ENCODE results near the gene KRTAP10-4. TPM values are rescaled to one million over a fixed set of nuclear protein-coding genes. Genes with fewer than 3 reads are reported as not detected.

The KRTAP10-4 gene
- total and polyA plus RNA-seq, 2 experiments from 2014 or later = not detected

DNA sequence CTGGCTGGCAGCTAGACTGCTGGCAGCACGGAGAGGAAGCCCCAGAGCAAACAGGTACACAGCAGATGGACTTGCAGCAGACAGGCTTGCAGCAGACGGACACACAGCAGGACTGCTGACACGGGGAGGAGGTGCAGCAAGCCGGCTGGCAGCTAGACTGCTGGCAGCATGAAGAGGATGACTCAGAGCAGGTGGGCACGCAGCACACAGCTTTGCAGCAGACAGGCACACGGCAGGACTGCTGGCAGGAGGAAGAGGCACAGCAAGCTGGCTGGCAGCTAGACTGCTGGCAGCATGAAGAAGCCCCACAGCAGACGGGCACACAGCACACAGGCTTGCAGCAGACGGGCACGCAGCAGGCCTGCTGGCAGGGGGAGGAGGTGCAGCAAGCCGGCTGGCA is 22.7 kb upstream of the KRTAP10-4 start:
- no peaks in the 10 kb centered on the region for H3K79me2 ChIP-seq (ENCODE audit: insufficient read depth)
- no peak overlapping the region for H3K27ac ChIP-seq
- H3K4me3 ChIP-seq = no peak overlapping the region
- H3K27me3 ChIP-seq (replicated peaks; ENCODE audit: insufficient read depth) = peaks cover 38% of the 10 kb centered on the region
- H3K9ac ChIP-seq = no peak overlapping the region
- no peaks in the 10 kb centered on the region for H3K36me3 ChIP-seq (ENCODE audit: low read depth)
- no peaks in the 10 kb centered on the region for H3K9me3 ChIP-seq (ENCODE audit: low read depth)
- H3K4me1 ChIP-seq (ENCODE audit: insufficient read depth) = no peaks in the 10 kb centered on the region
- no peak overlapping the region for H3K4me2 ChIP-seq (ENCODE audit: unreplicated experiment)
- no peak overlapping the region for H2AFZ ChIP-seq
- in situ Hi-C loops (cut with MboI) = no loop called here
- DNase-seq = peak; percentile 18
- H4K20me1 ChIP-seq (ENCODE audit: insufficient read depth) = no peaks in the 10 kb centered on the region
- WGBS, 2 experiments (ENCODE audit: low coverage in 1 of 2, low lambda C conversion rate in 2 of 2, missing lambda C conversion rate in 2 of 2) = 5 to 9% methylated on average over 10 of the region's 10 CpGs
- no peaks in the 10 kb centered on the region for H3K9me2 ChIP-seq (ENCODE audit: insufficient read depth)
- H3F3A ChIP-seq (ENCODE audit: insufficient read depth) = no peaks in the 10 kb centered on the region
- TF ChIP-seq EZH2phosphoT487 (IDR thresholded peaks at IDR 0.05; ENCODE audit: insufficient read depth, low read depth) = no peak
- TF ChIP-seq EZH2 (IDR thresholded peaks at IDR 0.05; ENCODE audit: insufficient read depth, poor library complexity, severe bottlenecking) = no peak

- H3K79me2 ChIP-seq (ENCODE audit: insufficient read depth) = no peaks in the 10 kb centered on the region
- TF ChIP-seq EZH2phosphoT487 (IDR thresholded peaks at IDR 0.05; ENCODE audit: insufficient read depth, low read depth) (no peak), EZH2 (IDR thresholded peaks at IDR 0.05; ENCODE audit: insufficient read depth, poor library complexity, severe bottlenecking) (no peak)
- 22 to 25% methylated on average over 15 to 17 of the region's 17 CpGs for WGBS, 2 experiments (ENCODE audit: low coverage in 1 of 2, low lambda C conversion rate in 2 of 2, missing lambda C conversion rate in 2 of 2)
- no peaks in the 10 kb centered on the region for H3F3A ChIP-seq (ENCODE audit: insufficient read depth)
- H3K4me1 ChIP-seq (ENCODE audit: insufficient read depth) = no peaks in the 10 kb centered on the region
- no peaks in the 10 kb centered on the region for H3K9me2 ChIP-seq (ENCODE audit: insufficient read depth)
- H2AFZ ChIP-seq = no peak within 1 kb of the TSS
- no peak within 1 kb of the TSS for H3K27ac ChIP-seq
- in situ Hi-C loops (cut with MboI) = no loop called here
- H3K27me3 ChIP-seq (replicated peaks; ENCODE audit: insufficient read depth) = peaks cover 41% of the 10 kb centered on the region
- no peaks in the 10 kb centered on the region for H3K36me3 ChIP-seq (ENCODE audit: low read depth)
- no peak for DNase-seq
- H3K9ac ChIP-seq = no peak within 1 kb of the TSS
- no peaks in the 10 kb centered on the region for H4K20me1 ChIP-seq (ENCODE audit: insufficient read depth)
- no peaks in the 10 kb centered on the region for H3K9me3 ChIP-seq (ENCODE audit: low read depth)
- H3K4me2 ChIP-seq (ENCODE audit: unreplicated experiment) = no peak within 1 kb of the TSS
- H3K4me3 ChIP-seq = no peak within 1 kb of the TSS
Observed at GRCh38 chr21:44551340-44551961, 22.1 kb upstream of the KRTAP10-4 start, which contains the start of gene KRTAP10-2. Gene KRTAP10-2, minus strand, starts transcription at chr21:44551505. Its CDS starts 47 bp downstream, at chr21:44551458.

DNA sequence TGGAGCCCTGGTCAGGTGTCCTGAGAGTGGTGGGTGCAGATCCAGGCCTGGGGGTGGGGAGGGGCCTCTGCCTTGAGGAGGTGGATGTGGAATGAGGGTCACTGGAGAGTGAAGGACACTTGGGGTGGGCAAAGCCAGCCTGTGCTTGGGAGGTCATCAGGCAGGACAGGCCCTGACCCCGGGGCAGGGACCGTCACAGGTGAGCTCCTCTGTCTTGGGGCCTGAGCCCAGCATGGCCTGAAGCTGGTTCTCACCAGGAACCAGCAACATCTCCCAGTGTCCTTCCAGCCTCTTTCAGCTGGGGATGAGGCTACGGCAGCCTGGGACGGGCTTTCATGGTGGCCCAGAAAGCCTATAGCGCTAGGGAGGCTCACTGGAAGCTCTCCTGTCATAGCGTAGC is 21.4 kb upstream of the KRTAP10-4 start:
- no peak overlapping the region for H3K4me3 ChIP-seq
- DNase-seq = no peak
- no peaks in the 10 kb centered on the region for H3K4me1 ChIP-seq (ENCODE audit: insufficient read depth)
- no peaks in the 10 kb centered on the region for H3K9me2 ChIP-seq (ENCODE audit: insufficient read depth)
- H3F3A ChIP-seq (ENCODE audit: insufficient read depth) = no peaks in the 10 kb centered on the region
- WGBS, 2 experiments (ENCODE audit: low coverage in 1 of 2, low lambda C conversion rate in 2 of 2, missing lambda C conversion rate in 2 of 2) = 67 to 74% methylated on average over 5 to 6 of the region's 6 CpGs
- in situ Hi-C loops (cut with MboI) = no loop called here
- H2AFZ ChIP-seq = no peak overlapping the region
- H4K20me1 ChIP-seq (ENCODE audit: insufficient read depth) = no peaks in the 10 kb centered on the region
- TF ChIP-seq EZH2phosphoT487 (IDR thresholded peaks at IDR 0.05; ENCODE audit: insufficient read depth, low read depth) (no peak), EZH2 (IDR thresholded peaks at IDR 0.05; ENCODE audit: insufficient read depth, poor library complexity, severe bottlenecking) (no peak)
- no peak overlapping the region for H3K27ac ChIP-seq
- no peak overlapping the region for H3K4me2 ChIP-seq (ENCODE audit: unreplicated experiment)
- H3K79me2 ChIP-seq (ENCODE audit: insufficient read depth) = no peaks in the 10 kb centered on the region
- peaks cover 48% of the 10 kb centered on the region for H3K27me3 ChIP-seq (replicated peaks; ENCODE audit: insufficient read depth)
- H3K36me3 ChIP-seq (ENCODE audit: low read depth) = no peaks in the 10 kb centered on the region
- H3K9me3 ChIP-seq (ENCODE audit: low read depth) = no peaks in the 10 kb centered on the region
- no peak overlapping the region for H3K9ac ChIP-seq

DNA sequence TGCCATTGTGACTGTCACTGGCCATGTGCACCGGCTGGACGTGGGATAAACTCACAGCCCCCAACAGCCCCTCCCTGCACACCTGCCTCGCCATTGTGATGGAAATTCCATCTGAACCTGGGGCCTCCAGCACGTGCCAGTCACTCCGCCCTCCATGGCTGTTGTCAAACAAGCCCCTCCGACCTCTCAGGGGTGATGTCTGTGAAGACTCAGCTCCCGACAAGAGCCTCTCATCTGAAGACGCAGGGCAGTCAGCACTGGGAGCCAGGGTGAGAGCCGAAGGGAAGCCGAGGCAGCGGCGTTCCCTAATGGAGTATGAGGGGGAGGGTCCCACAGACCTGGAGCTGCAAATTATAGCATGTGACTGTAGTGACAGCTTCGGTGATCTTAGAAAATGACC is 20.8 kb upstream of the KRTAP10-4 start:
- in situ Hi-C loops (cut with MboI) = no loop called here
- Histone ChIP-seq H3K27me3 (replicated peaks; ENCODE audit: insufficient read depth) (peaks cover 48% of the 10 kb centered on the region), H3K4me2 (ENCODE audit: unreplicated experiment) (no peak overlapping the region), H4K20me1 (ENCODE audit: insufficient read depth) (no peaks in the 10 kb centered on the region), H3K9ac (no peak overlapping the region), H3K27ac (no peak overlapping the region), H3K9me2 (ENCODE audit: insufficient read depth) (no peaks in the 10 kb centered on the region), H3K36me3 (ENCODE audit: low read depth) (no peaks in the 10 kb centered on the region), H3F3A (ENCODE audit: insufficient read depth) (no peaks in the 10 kb centered on the region), H3K9me3 (ENCODE audit: low read depth) (no peaks in the 10 kb centered on the region), H3K79me2 (ENCODE audit: insufficient read depth) (no peaks in the 10 kb centered on the region), H2AFZ (no peak overlapping the region), H3K4me3 (no peak overlapping the region), H3K4me1 (ENCODE audit: insufficient read depth) (no peaks in the 10 kb centered on the region)
- 36 to 42% methylated on average over 13 of the region's 13 CpGs for WGBS, 2 experiments (ENCODE audit: low coverage in 1 of 2, low lambda C conversion rate in 2 of 2, missing lambda C conversion rate in 2 of 2)
- TF ChIP-seq EZH2 (IDR thresholded peaks at IDR 0.05; ENCODE audit: insufficient read depth, poor library complexity, severe bottlenecking) (no peak), EZH2phosphoT487 (IDR thresholded peaks at IDR 0.05; ENCODE audit: insufficient read depth, low read depth) (no peak)
- DNase-seq = no peak

All from GM23248 (cell line).